NK-92 (cell line): ENCODE data around the gene CHI3L2.

ENCODE experiments used
- DNase-seq: peaks from one replicate; lab custom pipeline; 2025; ENCODE audit not compliant: unreplicated experiment; lab: John Stamatoyannopoulos, UW

CHI3L2 gene

GRCh38 chr1:111220302-111220890, 7.1 kb upstream of the CHI3L2 start:
- no peak for DNase-seq

DNA sequence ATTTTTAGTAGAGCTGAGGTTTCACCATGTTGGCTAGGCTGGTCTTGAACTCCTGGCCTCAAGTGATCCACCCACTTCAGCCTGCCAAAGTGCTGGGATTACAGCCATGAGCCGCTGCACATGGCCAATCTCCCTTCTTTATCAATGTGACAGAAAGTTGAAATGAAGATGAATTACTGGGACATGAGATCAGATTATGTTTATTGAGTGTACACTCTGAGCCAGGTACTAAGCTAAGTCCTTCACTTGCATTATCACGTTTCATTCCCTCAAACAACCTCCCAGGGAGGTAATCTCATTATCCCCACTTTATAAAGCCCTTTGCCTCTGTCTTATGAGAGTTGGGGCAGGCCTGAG, 6.3 kb upstream of the CHI3L2 start:
- DNase-seq = no peak

DNA sequence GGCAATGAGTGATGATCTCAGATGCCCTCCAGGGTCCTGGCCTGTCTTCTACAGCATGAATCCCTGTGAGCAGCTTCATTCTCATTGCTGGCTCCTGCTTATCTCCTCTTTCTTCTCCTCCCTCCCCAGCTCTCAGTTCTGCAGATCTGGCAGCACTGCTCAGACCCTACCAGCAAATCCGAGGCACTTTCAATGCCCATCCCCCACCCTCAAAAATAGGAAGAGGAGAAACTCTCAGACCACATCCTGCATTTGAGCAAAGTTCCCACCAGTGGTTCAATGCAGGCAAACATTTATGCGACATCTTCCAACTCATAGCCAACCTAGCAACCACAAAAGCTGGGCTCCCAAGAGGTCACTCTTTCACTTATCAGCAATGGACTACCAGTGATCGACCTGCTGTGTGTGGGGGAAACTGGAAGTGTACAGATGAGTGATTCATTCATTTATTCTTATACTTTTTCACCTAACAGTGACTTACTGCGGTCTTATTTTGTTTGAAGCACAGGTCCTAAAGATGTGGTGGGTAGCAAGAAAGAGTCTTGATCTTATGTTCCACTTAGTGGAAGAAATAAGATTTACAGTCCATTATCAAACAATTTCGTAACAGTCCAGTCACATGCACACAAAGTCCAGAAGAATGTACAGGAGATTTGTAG, 5.8 kb upstream of the CHI3L2 start:
- DNase-seq = no peak

DNA sequence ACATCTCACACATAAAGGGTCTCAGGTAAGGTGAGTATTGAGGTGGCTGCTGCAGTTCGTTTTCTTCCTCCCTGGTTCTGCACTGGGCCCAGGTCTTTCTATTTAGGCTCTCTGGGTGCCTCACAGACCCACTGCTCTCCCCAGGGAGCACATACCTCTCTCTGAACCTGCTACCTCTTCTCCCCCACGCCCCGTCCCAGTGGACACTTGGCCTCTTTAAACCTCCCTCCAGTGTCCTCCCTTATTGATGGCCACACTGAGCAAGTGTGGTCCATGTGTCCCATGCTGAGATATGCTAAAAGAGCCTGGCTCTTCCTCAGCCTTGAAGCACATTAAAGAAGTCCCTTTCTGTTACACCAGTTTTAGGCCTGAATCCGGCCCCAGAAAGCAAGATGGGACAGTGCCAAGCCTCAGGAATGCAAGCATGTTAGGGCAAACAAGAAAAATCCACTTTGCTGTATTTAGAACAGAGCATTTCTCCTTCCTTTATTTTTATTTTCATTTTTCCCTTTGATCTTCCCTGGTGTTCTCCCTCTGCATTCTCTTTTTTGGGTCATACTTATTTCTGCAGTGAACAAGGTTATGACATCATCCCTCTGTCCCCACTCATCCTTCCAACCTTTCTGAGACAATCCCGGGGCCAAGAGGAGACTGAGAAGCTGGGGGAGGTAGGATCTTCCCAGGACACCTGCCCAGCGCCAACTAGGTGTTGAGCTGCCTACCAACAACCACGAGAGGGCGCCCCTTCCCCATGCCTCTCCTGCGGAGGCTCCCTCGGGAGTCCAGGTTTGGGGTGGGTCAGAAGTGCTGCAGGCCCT, 5.0 kb upstream of the CHI3L2 start:
- DNase-seq = no peak

DNA sequence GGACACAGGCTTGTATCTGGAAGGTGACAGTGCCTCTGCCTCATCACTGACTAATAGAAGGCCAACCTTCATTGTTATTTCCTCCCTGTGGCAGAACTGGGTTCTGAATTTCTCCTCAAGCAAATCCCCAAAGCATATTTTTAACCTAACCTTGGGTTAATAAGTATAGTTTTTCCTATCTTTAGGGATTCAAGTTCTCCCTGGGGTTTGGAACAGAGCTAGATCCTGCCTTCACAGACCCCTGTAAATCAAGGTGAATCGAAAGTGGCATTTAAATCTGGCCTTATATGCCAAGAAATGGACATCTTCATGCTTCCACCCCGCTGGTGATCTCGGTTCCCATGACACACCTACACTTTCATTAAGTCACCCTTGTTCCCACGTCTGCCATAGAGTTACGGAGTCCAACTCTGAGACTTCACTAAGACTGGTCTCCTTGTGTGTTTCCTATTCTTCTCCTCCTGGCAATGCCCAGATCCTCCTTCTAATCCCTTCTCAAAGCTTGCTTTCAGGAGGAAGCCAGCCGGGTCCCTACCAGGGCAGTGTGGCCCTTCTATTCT, 4.3 kb upstream of the CHI3L2 start:
- DNase-seq = no peak

DNA sequence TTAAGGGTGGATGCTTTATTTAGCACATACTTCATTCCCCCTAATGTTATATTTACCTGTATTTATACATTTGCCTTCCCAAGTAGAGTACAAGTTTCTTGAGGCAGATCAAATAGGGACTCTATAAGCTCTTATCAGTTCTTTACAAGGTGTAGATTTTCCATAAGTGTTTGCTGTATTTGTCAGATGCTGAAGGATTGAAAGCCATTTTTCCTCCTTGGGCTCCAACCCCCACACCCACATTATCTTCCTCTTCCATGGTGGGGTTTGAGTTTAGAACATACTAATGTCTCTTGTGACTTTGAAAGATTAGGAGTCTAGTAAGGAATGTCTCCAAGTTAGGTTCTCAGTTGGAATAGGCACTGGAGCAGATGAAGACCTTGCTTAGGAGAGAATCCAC, 2.4 kb upstream of the CHI3L2 start:
- no peak for DNase-seq

DNA sequence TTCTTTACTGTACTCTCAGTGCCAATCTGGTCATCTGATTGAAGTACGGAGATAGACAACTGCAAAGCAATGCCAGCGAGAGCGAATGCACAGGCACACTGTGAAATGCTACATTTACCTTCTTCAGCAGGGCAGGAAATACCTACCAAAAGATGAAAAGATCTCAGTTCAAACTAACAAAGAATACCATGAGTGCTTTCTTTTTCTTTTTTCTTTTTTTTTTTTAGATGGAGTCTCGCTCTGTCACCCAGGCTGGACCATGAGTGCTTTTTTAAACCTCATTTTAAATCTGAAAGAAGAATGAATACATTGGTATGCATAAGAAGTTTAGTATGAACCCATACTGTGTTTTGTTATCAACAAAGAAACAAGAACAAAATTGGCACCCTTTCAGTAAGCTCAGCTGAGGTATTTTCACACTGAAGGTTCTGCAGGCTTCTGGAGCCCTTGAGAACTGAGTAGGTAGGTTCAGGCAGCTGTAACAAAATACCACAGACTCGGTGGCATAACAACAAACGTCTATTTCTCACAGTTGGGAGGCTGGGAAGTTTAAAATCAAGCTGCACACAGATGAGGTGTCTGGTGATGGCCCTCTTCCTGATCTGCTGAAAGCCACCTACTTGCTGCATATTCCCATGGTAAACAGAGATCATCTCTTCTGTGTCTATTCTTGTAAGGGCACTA, 1.7 kb upstream of the CHI3L2 start:
- DNase-seq = no peak

GRCh38 chr1:111227851-111228747, 586 bp downstream of the CHI3L2 start:
- DNase-seq = no peak

- no peak for DNase-seq
Measured at GRCh38 chr1:111228748-111229126, 1.2 kb downstream of the CHI3L2 start.

- DNase-seq = no peak
Measured at GRCh38 chr1:111232134-111232533, 4.6 kb downstream of the CHI3L2 start.

DNA sequence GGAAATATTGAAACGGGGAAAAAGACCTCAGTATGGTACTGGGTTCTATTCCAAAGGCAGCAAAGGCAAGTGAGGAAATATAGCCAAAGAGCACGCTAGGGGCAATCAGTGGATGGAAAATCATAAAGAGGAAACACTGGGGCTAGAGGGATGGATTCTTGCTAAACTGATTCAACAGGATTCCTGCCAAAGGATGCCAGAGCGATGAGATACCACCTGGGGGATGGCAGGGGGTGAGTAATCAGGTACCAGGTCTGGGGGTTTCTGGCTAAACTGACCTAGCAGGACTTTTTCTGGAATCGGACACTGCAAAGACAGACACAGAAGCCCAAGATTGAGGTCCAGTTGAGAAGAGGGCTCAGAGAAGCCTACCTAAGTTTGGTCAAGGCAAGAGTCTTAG, 6.7 kb downstream of the CHI3L2 start:
- no peak for DNase-seq

DNA sequence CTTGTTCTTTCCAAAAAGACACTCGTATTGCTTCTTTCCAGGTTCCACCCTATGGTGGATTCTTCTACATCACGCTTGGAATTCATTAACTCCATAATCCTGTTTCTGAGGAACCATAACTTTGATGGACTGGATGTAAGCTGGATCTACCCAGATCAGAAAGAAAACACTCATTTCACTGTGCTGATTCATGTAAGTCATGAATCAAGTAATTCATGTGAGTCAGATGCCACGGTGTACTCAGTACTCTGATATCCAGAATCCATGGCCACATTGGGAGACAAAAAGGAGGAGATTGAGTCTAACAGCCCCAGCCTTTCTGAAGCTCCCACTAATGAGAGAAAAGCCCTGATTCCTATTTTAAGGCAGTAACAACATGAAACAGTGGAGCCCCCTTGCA, 7.4 kb downstream of the CHI3L2 start:
- no peak for DNase-seq

DNA sequence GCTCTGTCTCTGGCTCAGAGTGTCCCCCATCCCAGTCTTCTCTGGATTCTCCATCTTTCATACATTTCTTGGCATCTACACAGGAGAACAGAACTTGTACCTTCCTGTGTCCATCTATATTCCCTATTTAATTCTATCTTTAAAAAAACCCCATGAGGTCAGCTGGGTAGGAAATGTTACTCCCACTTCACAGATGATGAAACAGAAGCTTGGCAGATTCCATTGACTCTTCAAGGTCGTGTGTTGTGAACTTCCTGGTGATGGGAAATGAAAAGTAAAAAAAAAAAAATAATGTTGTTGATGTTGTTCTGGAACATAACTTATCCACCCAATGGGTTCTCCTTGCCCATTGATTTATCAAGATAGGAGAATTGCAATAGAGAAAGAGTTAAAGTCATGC, 8.9 kb downstream of the CHI3L2 start:
- DNase-seq = no peak

- DNase-seq = no peak
Measured at GRCh38 chr1:111236806-111237205, 9.3 kb downstream of the CHI3L2 start.

DNA sequence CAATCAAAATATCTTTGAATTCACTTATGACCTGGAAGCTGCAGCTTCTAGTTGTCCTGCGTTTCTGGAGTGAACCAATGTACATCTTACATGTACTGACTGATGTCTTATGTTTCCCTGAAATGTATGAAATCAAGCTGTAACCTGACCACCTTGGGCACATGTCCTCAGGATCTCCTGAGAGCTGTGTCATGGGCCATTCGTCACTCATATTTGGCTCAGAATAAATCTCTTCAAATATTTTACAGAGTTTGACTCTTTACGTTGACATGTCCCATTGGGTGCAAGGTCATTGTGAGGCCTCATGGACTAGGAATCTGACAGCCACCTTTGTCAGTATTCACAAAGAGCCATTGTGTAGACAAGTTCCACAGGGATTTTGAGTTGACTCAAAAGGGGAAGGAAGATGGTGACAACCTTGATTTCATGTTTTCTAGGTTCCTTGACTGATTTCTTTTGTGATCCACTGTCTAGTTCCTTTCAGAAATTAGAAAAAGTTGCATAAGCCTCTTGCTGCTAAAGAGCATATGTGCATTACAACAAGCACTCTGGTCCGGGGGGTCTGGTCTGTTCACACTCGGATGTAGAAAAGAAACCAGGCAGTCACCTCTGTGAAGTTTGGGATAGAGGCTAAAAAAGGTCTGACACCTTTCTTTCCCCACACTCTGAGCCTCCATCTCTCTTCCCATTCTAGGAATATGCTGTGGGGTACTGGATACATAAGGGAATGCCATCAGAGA, 10.7 kb downstream of the CHI3L2 start:
- no peak for DNase-seq

- no peak for DNase-seq
Measured at GRCh38 chr1:111241797-111242196, 14.3 kb downstream of the CHI3L2 start.

GRCh38 chr1:111242805-111243523, 15.5 kb downstream of the CHI3L2 start:
- DNase-seq = no peak

- DNase-seq = no peak
Measured at GRCh38 chr1:111247125-111247838, 19.8 kb downstream of the CHI3L2 start.

DNA sequence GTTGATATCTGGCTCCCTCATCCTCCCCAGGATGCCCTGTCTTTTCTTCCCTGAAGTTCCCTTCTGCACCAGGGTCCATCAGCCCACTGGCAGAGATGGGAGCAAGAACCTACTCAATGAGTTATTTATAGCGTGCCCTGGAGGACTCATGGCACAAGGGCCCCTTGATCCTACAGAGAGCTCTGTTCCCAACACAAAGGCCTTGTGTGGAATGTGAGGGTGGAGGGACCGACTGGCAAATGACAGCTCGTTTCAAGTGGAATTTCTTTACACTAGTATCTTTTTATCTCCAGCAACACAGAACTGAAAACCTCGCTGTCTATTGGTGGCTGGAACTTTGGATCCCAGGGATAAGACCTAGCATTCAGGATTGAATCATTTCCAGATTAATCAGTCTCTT, 22.4 kb downstream of the CHI3L2 start:
- DNase-seq = no peak
